PC-9 (cell line): Measurements from ENCODE around the gene BCAR3. TPM values are rescaled to one million over a fixed set of nuclear protein-coding genes. Genes with fewer than 3 reads are reported as not detected.

ENCODE experiments used
- BruUV-seq: library from RNA; stranded (reverse); fragments of 400-500 nt; replicated peaks from 2 replicates; lab custom pipeline; 2021; lab: Mats Ljungman, UMichigan
- CTCF ChIA-PET: fragments of 300-600 bp; sonication (Branson Sonifier 250); formaldehyde crosslinking; loops from one replicate; lab custom pipeline; 2022; ENCODE audit warnings: antibody characterized with exemption; lab: Charles Lee
- POLR2A ChIA-PET: fragments of 300-600 bp; sonication (Branson Sonifier 250); formaldehyde crosslinking; loops from one replicate; lab custom pipeline; 2022; ENCODE audit warnings: antibody characterized with exemption; ENCODE audit not compliant: unreplicated experiment; lab: Charles Lee
- DNase-seq, 2 experiments: peaks; one replicate each; pipeline versions ENCODE4 v3.0.0 to v3.0.0-alpha.2; 2015 to 2022; ENCODE audit warnings: mixed read lengths in 1 of 2
- H2AFZ ChIP-seq: fragments of 200-600 bp; sonication (generic); 2 replicates; pipeline ENCODE4 v1.8.1; 2017; ENCODE audit warnings: antibody characterized with exemption
- H3F3A ChIP-seq: fragments of 200-600 bp; sonication (generic); 2 replicates; pipeline ENCODE4 v1.8.1; 2017; ENCODE audit warnings: antibody characterized with exemption, mild to moderate bottlenecking, low read depth; ENCODE audit not compliant: insufficient read depth
- H3K27ac ChIP-seq: fragments of 200-600 bp; sonication (generic); 2 replicates; pipeline ENCODE4 v1.6.1; 2016; ENCODE audit warnings: mixed run types
- H3K27me3 ChIP-seq: fragments of 200-600 bp; sonication (generic); 2 replicates; pipeline ENCODE4 v1.6.1; 2016; ENCODE audit warnings: low read depth, mixed run types; ENCODE audit not compliant: insufficient read depth
- H3K36me3 ChIP-seq: fragments of 200-600 bp; sonication (generic); 2 replicates; pipeline ENCODE4 v1.6.1; 2016; ENCODE audit warnings: low read depth, mixed run types
- H3K4me1 ChIP-seq: fragments of 200-600 bp; sonication (generic); replicated peaks from 2 replicates; pipeline ENCODE4 v1.6.1; 2016; ENCODE audit warnings: mixed run types; ENCODE audit not compliant: insufficient read depth
- H3K4me2 ChIP-seq: fragments of 200-600 bp; sonication (generic); 2 replicates; pipeline ENCODE4 v1.6.1; 2017; ENCODE audit warnings: mixed run types
- H3K4me3 ChIP-seq: fragments of 200-600 bp; sonication (generic); 2 replicates; pipeline ENCODE4 v1.6.1; 2016; ENCODE audit warnings: mixed run types
- H3K79me2 ChIP-seq: fragments of 200-600 bp; sonication (generic); 2 replicates; pipeline ENCODE4 v1.6.1; 2017; ENCODE audit warnings: low read depth, mixed run types
- H3K9me2 ChIP-seq: fragments of 200-600 bp; sonication (generic); 2 replicates; pipeline ENCODE4 v1.8.1; 2017; ENCODE audit warnings: mild to moderate bottlenecking; ENCODE audit not compliant: insufficient read depth
- H3K9me3 ChIP-seq: fragments of 200-600 bp; sonication (generic); 2 replicates; pipeline ENCODE4 v1.8.1; 2016; ENCODE audit warnings: low read depth; ENCODE audit not compliant: insufficient read depth
- H4K20me1 ChIP-seq: fragments of 200-600 bp; sonication (generic); 2 replicates; pipeline ENCODE4 v1.8.1; 2017; ENCODE audit not compliant: insufficient read depth
- EZH2 ChIP-seq: fragments of 200-600 bp; sonication (generic); IDR thresholded peaks from 2 replicates; pipeline ENCODE4 v1.8.0; 2017; ENCODE audit warnings: antibody characterized with exemption, low read depth
- intact Hi-C: fragments of 100-400 bp; cut with micrococcal nuclease; formaldehyde crosslinking; loops from one replicate; pipeline ENCODE4 v1.10.0; 2022; ENCODE audit not compliant: unreplicated experiment
- total RNA-seq: library from RNA; stranded (reverse); gene quantifications from 2 replicates; pipeline ENCODE4 v1.2.3, GENCODE V29; 2021
- TF ChIP-seq, protein P1 (sequence below): fragments of 200-600 bp; sonication (generic); conservative IDR thresholded peaks from 2 replicates; pipeline ENCODE4 v1.6.1; 2017; ENCODE audit warnings: mixed run types, antibody characterized with exemption, mild to moderate bottlenecking, moderate library complexity

The BCAR3 gene
- total RNA-seq, 1 experiment from 2014 or later = 70.0 TPM

GRCh38 chr1:93628681-93629080 lies 53.0 kb downstream of the BCAR3 start:
- no peak for DNase-seq
- intact Hi-C loops = loop anchor here (1.0 to 2.0 kb wide), 4 partner anchors 52 to 216 kb away; partner anchors contain the start of gene BCAR3
- H3K4me2 ChIP-seq = no peak overlapping the region
- H3K9me2 ChIP-seq = no peaks in the 10 kb centered on the region
- TF ChIP-seq, protein P1, sequence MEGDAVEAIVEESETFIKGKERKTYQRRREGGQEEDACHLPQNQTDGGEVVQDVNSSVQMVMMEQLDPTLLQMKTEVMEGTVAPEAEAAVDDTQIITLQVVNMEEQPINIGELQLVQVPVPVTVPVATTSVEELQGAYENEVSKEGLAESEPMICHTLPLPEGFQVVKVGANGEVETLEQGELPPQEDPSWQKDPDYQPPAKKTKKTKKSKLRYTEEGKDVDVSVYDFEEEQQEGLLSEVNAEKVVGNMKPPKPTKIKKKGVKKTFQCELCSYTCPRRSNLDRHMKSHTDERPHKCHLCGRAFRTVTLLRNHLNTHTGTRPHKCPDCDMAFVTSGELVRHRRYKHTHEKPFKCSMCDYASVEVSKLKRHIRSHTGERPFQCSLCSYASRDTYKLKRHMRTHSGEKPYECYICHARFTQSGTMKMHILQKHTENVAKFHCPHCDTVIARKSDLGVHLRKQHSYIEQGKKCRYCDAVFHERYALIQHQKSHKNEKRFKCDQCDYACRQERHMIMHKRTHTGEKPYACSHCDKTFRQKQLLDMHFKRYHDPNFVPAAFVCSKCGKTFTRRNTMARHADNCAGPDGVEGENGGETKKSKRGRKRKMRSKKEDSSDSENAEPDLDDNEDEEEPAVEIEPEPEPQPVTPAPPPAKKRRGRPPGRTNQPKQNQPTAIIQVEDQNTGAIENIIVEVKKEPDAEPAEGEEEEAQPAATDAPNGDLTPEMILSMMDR = no peak
- no peak for TF ChIP-seq EZH2
- ChIA-PET POLR2A (interaction anchor here (0.7 kb wide), 1 partner anchor 74 kb away, joined by 4 read pairs; no protein-coding TSS in a partner anchor), CTCF (interaction anchor here (0.9 to 3.1 kb wide), 7 partner anchors 11 to 215 kb away, joined by 3 to 47 read pairs (median 8); no protein-coding TSS in a partner anchor)
- no peaks in the 10 kb centered on the region for H3K27me3 ChIP-seq
- H3K27ac ChIP-seq = no peak overlapping the region
- H3K79me2 ChIP-seq = peaks cover 100% of the 10 kb centered on the region
- no peaks in the 10 kb centered on the region for H3K9me3 ChIP-seq
- no peak overlapping the region for H2AFZ ChIP-seq
- peaks cover 96% of the 10 kb centered on the region for H3F3A ChIP-seq
- no TSS peak for BruUV-seq
- H4K20me1 ChIP-seq = peaks cover 98% of the 10 kb centered on the region
- peaks cover 77% of the 10 kb centered on the region for H3K36me3 ChIP-seq
- H3K4me3 ChIP-seq = no peak overlapping the region
- peaks cover 96% of the 10 kb centered on the region for H3K4me1 ChIP-seq

DNA sequence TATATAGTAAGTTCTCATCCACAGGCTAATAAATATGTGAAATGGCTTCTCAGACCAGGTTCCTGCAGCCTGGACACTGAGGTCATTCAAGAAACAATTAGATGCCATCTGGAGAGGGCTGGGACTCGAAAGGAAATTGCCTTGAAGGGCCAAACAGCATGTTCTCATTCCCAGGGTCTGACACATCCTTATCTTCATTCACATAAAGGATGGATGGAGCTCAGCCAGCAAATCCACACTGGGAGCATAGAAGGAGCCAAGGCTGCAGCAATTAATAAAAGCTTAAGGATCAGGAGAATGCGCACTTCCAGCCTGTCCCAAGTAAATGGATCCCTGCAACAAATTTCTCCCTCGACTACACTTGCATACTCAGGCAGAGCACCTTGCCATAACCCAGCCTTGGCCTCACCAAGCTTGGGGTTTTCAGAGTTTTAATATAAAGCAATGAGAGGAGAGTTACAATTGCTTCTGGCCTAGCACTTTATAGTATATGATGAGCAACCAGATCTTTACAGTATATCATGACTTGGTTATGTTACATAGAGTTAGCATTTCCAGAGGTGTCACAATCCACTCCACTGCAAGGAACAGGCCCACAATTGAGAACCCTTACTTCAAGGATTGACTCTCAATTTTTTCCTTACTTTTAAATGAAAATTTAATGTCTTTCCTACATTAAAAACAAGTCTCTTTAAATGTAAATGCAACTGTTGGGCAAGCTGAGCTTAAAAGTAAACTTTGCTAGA lies 55.9 kb downstream of the BCAR3 start:
- intact Hi-C loops = loop anchor here (2.0 kb wide), 1 partner anchor 177 kb away; the partner anchor contains the start of gene FNBP1L
- peak; percentile 37 to 72 for DNase-seq
- Histone ChIP-seq H3K9me3 (no peaks in the 10 kb centered on the region; the same call in 1 of the 2 replicates), H3K36me3 (peaks cover 77% of the 10 kb centered on the region), H3K27me3 (no peaks in the 10 kb centered on the region), H3K79me2 (peaks cover 100% of the 10 kb centered on the region), H4K20me1 (peaks cover 100% of the 10 kb centered on the region), H3K4me3 (no peak overlapping the region), H3K4me2 (peak overlapping the region; percentile 22), H2AFZ (no peak overlapping the region), H3K27ac (peak overlapping the region; percentile 81; the same call in 1 of the 2 replicates), H3K9me2 (no peaks in the 10 kb centered on the region), H3F3A (peaks cover 96% of the 10 kb centered on the region), H3K4me1 (peaks cover 99% of the 10 kb centered on the region)
- ChIA-PET POLR2A (interaction anchor here (0.5 to 0.7 kb wide), 3 partner anchors 46 to 107 kb away, joined by 3 to 4 read pairs (median 3); no protein-coding TSS in a partner anchor), CTCF (interaction anchor here (0.6 kb wide), 1 partner anchor 322 kb away, joined by 3 read pairs; no protein-coding TSS in a partner anchor)
- no TSS peak for BruUV-seq
- TF ChIP-seq, protein P1 = no peak
- TF ChIP-seq EZH2 = no peak

GRCh38 chr1:93623875-93624274 lies 57.8 kb downstream of the BCAR3 start:
- Histone ChIP-seq H4K20me1 (peaks cover 100% of the 10 kb centered on the region), H3K9me3 (no peaks in the 10 kb centered on the region; the same call in 1 of the 2 replicates), H3K27me3 (no peaks in the 10 kb centered on the region), H3K36me3 (peaks cover 85% of the 10 kb centered on the region), H3K9me2 (no peaks in the 10 kb centered on the region), H3K27ac (peak overlapping the region; percentile 81), H3K4me2 (peak overlapping the region; percentile 60), H2AFZ (no peak overlapping the region), H3K4me3 (no peak overlapping the region), H3F3A (peaks cover 97% of the 10 kb centered on the region), H3K4me1 (peaks cover 100% of the 10 kb centered on the region), H3K79me2 (peaks cover 100% of the 10 kb centered on the region)
- ChIA-PET POLR2A (interaction anchor here (0.7 kb wide), 1 partner anchor 55 kb away, joined by 4 read pairs; no protein-coding TSS in a partner anchor), CTCF (interaction anchor here (0.7 kb wide), 1 partner anchor 278 kb away, joined by 3 read pairs; no protein-coding TSS in a partner anchor)
- TF ChIP-seq, protein P1 = no peak
- no peak for TF ChIP-seq EZH2
- BruUV-seq = no TSS peak
- intact Hi-C loops = loop anchor here (2.0 kb wide), 1 partner anchor 175 kb away; the partner anchor contains the start of gene FNBP1L
- peak; percentile 49 to 65 for DNase-seq
